ENCODE results near the gene TMEM171. TPM values are rescaled to one million over a fixed set of nuclear protein-coding genes. Genes with fewer than 3 reads are reported as not detected.

TMEM171 gene
- total RNA-seq, 1 experiment from 2014 or later = 5.4 TPM

- H2AFZ ChIP-seq (ENCODE audit: low read depth, low read length, poor library complexity, severe bottlenecking) = no peak overlapping the region
- H3K4me2 ChIP-seq (ENCODE audit: low read length) = no peak overlapping the region
- no TSS peak for BruUV-seq (replicated peaks)
- no peaks in the 10 kb centered on the region for H3K9me3 ChIP-seq (ENCODE audit: control insufficient read depth in 1 of 2, insufficient read depth in 1 of 2, low read depth in 1 of 2, low read length in 2 of 2)
- ATAC-seq (no peak), DNase-seq (ENCODE audit: low read depth, low spot score) (no peak)
- ChIA-PET RAD21 (ENCODE audit: low non-redundant PET in 1 of 2, low total read pairs in 2 of 2, uncharacterized antibody in 2 of 2, unreplicated experiment in 2 of 2) (no interaction called here), POLR2A (interaction anchor here (0.8 kb wide), 1 partner anchor 58 kb away, joined by 3 read pairs; no protein-coding TSS in a partner anchor), CTCF (no interaction called here)
- intact Hi-C loops (cut with micrococcal nuclease) = no loop called here
- no peaks in the 10 kb centered on the region for H3K9me2 ChIP-seq (ENCODE audit: insufficient read depth)
- H3K36me3 ChIP-seq (ENCODE audit: control insufficient read depth in 1 of 2, insufficient read depth in 2 of 2, low read length in 2 of 2) = no peaks in the 10 kb centered on the region
- no peak overlapping the region for H3K27ac ChIP-seq (ENCODE audit: low read depth, low read length)
- H3K4me3 ChIP-seq (replicated peaks in 1 of 2; ENCODE audit: low read depth in 1 of 2, low read length in 2 of 2) = no peak overlapping the region
- no peaks in the 10 kb centered on the region for H3K27me3 ChIP-seq (ENCODE audit: insufficient read depth, low read length)
- H3K9ac ChIP-seq (ENCODE audit: low read length) = no peak overlapping the region
- H3K4me1 ChIP-seq (ENCODE audit: control insufficient read depth in 1 of 2, insufficient read depth in 2 of 2, low read length in 2 of 2) = no peaks in the 10 kb centered on the region
- no peaks in the 10 kb centered on the region for H4K20me1 ChIP-seq (ENCODE audit: insufficient read depth)
- H3K79me2 ChIP-seq (ENCODE audit: insufficient read depth, low read length) = no peaks in the 10 kb centered on the region
- TF ChIP-seq EZH2 (IDR thresholded peaks at IDR 0.05) (no peak), REST (IDR thresholded peaks at IDR 0.05; ENCODE audit: low read depth) (no peak), ZBTB33 (IDR thresholded peaks at IDR 0.05; ENCODE audit: extremely low read depth, insufficient replicate concordance, low read length) (no peak), SIN3A (IDR thresholded peaks at IDR 0.05; ENCODE audit: low read depth) (no peak), SRF (IDR thresholded peaks at IDR 0.05; ENCODE audit: low read depth) (no peak), FOSL1 (IDR thresholded peaks at IDR 0.05; ENCODE audit: low read depth) (no peak), EZH2phosphoT487 (IDR thresholded peaks at IDR 0.05; ENCODE audit: borderline replicate concordance) (no peak), SP1 (IDR thresholded peaks at IDR 0.05; ENCODE audit: low read depth) (no peak), CTCF (IDR thresholded peaks at IDR 0.05 in 2 of 3, conservative IDR thresholded peaks at IDR 0.05 in 1 of 3; ENCODE audit: borderline replicate concordance in 1 of 3, insufficient read depth in 1 of 3, low read depth in 2 of 3, low read length in 2 of 3) (no peak)
Measured at GRCh38 chr5:73180566-73180965, 60.2 kb downstream of the TMEM171 start.

Other genes starting within 250 kb of the TMEM171 start
- gene FCHO2, start 164.5 kb upstream of the TMEM171 start, total RNA-seq (2021; ENCODE audit: unreplicated experiment) = 18.7 TPM
- gene TMEM174, start 52.6 kb downstream of the TMEM171 start, total RNA-seq (2021; ENCODE audit: unreplicated experiment) = not detected

Measured in HCT116 (cell line).